PC-3 (cell line): ENCODE data around the gene TTC8. TPM values are rescaled to one million over a fixed set of nuclear protein-coding genes. Genes with fewer than 3 reads are reported as not detected.

Experiments used
- ATAC-seq: fragments of 200-7000 bp; cut with Tn5 transposase; 2 replicates; pipeline ENCODE4 v1.9.1; 2020; ENCODE audit warnings: mild to moderate bottlenecking, moderate library complexity
- BruUV-seq: library from RNA; stranded (reverse); fragments of 400-500 nt; replicated peaks from 2 replicates; lab custom pipeline; 2021; lab: Mats Ljungman, UMichigan
- CTCF ChIA-PET: fragments of 300-600 bp; sonication (Branson Sonifier 250); formaldehyde crosslinking; loops from one replicate; lab custom pipeline; 2022; ENCODE audit warnings: antibody characterized with exemption; lab: Charles Lee
- POLR2A ChIA-PET: fragments of 300-600 bp; sonication (Branson Sonifier 250); formaldehyde crosslinking; loops from one replicate; lab custom pipeline; 2022; ENCODE audit warnings: antibody characterized with exemption; ENCODE audit not compliant: unreplicated experiment; lab: Charles Lee
- DNase-seq: peaks from one replicate; pipeline ENCODE4 v3.0.0-alpha.2; 2015
- H2AFZ ChIP-seq: fragments of 300-600 bp; sonication (generic); 2 replicates; pipeline ENCODE4 v1.6.0; 2016; ENCODE audit warnings: antibody characterized with exemption, low read length
- H3F3A ChIP-seq: fragments of 300-600 bp; sonication (generic); one replicate; pipeline ENCODE4 v1.6.0; 2017; ENCODE audit warnings: antibody characterized with exemption, low read length, control low read depth, mild to moderate bottlenecking; ENCODE audit not compliant: unreplicated experiment
- H3K27ac ChIP-seq: fragments of 300-600 bp; sonication (generic); 2 replicates; pipeline ENCODE4 v1.5.1; 2016; ENCODE audit warnings: mild to moderate bottlenecking, low read length
- H3K27me3 ChIP-seq: fragments of 300-600 bp; sonication (generic); 2 replicates; pipeline ENCODE4 v1.6.1; 2016; ENCODE audit warnings: low read length, mixed read lengths
- H3K36me3 ChIP-seq: fragments of 300-600 bp; sonication (generic); 2 replicates; pipeline ENCODE4 v1.6.1; 2016; ENCODE audit warnings: low read depth, mixed run types, low read length, mixed read lengths
- H3K4me1 ChIP-seq: fragments of 300-600 bp; sonication (generic); 2 replicates; pipeline ENCODE4 v1.5.1; 2016; ENCODE audit warnings: low read length; ENCODE audit not compliant: insufficient read depth
- H3K4me2 ChIP-seq: fragments of 300-600 bp; sonication (generic); 2 replicates; pipeline ENCODE4 v1.6.0; 2016; ENCODE audit warnings: low read length
- H3K4me3 ChIP-seq: fragments of 300-600 bp; sonication (generic); 2 replicates; pipeline ENCODE4 v1.5.1; 2016; ENCODE audit warnings: mild to moderate bottlenecking, low read length, mixed read lengths
- H3K79me2 ChIP-seq: fragments of 300-600 bp; sonication (generic); 2 replicates; pipeline ENCODE4 v1.6.1; 2017; ENCODE audit warnings: low read length, mixed read lengths
- H3K9ac ChIP-seq: fragments of 300-600 bp; sonication (generic); 2 replicates; pipeline ENCODE4 v1.6.0; 2016; ENCODE audit warnings: mild to moderate bottlenecking, low read length
- H3K9me2 ChIP-seq: fragments of 300-600 bp; sonication (generic); replicated peaks from 2 replicates; pipeline ENCODE4 v1.6.1; 2016; ENCODE audit warnings: mixed run types, low read length, mixed read lengths
- H3K9me3 ChIP-seq: fragments of 300-600 bp; sonication (generic); 2 replicates; pipeline ENCODE4 v1.6.1; 2016; ENCODE audit warnings: low read length, mixed read lengths
- H4K20me1 ChIP-seq: fragments of 300-600 bp; sonication (generic); 2 replicates; pipeline ENCODE4 v1.6.1; 2016; ENCODE audit warnings: low read length, mixed read lengths
- EZH2 ChIP-seq: fragments of 300-600 bp; sonication (generic); IDR thresholded peaks from one replicate; pipeline ENCODE4 v1.6.1; 2017; ENCODE audit warnings: antibody characterized with exemption, mild to moderate bottlenecking, low read length; ENCODE audit not compliant: unreplicated experiment
- EZH2phosphoT487 ChIP-seq: fragments of 300-600 bp; sonication (generic); IDR thresholded peaks from 2 replicates; pipeline ENCODE4 v1.6.1; 2018; ENCODE audit warnings: mild to moderate bottlenecking, antibody characterized with exemption, low read length, borderline replicate concordance
- intact Hi-C: fragments of 100-400 bp; cut with micrococcal nuclease; formaldehyde crosslinking; loops from 2 replicates; pipeline ENCODE4 v1.9.0; 2023
- total RNA-seq: library from RNA; depleted of rRNA; stranded (reverse); fragments of >200 nt; gene quantifications from 2 replicates; pipeline ENCODE4 v1.2.3, GENCODE V29; 2014
- TF ChIP-seq, protein P1 (sequence below): fragments of 300-600 bp; sonication (generic); conservative IDR thresholded peaks from 2 replicates; pipeline ENCODE4 v1.5.1; 2017; ENCODE audit warnings: antibody characterized with exemption, low read depth, mild to moderate bottlenecking, low read length

Gene TTC8
- total RNA-seq, 1 experiment from 2014 or later = 24.8 TPM

DNA sequence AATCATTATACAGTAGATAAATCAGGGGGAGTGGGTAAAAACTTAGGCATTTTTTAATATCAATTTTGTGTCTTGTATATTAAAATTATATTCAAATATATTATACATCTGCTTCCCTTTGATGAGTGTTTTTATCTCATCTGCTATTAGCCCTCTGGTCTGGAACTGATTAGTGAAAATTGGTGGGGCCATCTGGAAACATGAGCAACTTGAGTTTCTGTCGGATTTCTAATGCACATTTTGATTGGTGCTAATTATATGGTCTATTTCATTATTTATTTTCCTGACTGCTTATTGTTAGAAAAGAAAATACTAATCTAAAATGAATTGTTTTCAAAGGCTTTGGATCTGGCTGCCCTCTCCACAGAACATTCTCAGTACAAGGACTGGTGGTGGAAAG is 28.2 kb downstream of the TTC8 start:
- Histone ChIP-seq H3K9me3 (no peaks in the 10 kb centered on the region), H3K4me2 (no peak overlapping the region), H2AFZ (no peak overlapping the region), H3K4me1 (peaks cover 11% of the 10 kb centered on the region), H4K20me1 (no peaks in the 10 kb centered on the region), H3K9me2 (no peaks in the 10 kb centered on the region), H3K36me3 (peaks cover 3% of the 10 kb centered on the region; the same call in 1 of the 2 replicates), H3K79me2 (no peaks in the 10 kb centered on the region), H3K4me3 (no peak overlapping the region), H3K27me3 (no peaks in the 10 kb centered on the region), H3K9ac (no peak overlapping the region), H3K27ac (no peak overlapping the region), H3F3A (no peaks in the 10 kb centered on the region)
- BruUV-seq = no TSS peak
- TF ChIP-seq EZH2 = no peak
- no peak for TF ChIP-seq EZH2phosphoT487
- TF ChIP-seq, protein P1, sequence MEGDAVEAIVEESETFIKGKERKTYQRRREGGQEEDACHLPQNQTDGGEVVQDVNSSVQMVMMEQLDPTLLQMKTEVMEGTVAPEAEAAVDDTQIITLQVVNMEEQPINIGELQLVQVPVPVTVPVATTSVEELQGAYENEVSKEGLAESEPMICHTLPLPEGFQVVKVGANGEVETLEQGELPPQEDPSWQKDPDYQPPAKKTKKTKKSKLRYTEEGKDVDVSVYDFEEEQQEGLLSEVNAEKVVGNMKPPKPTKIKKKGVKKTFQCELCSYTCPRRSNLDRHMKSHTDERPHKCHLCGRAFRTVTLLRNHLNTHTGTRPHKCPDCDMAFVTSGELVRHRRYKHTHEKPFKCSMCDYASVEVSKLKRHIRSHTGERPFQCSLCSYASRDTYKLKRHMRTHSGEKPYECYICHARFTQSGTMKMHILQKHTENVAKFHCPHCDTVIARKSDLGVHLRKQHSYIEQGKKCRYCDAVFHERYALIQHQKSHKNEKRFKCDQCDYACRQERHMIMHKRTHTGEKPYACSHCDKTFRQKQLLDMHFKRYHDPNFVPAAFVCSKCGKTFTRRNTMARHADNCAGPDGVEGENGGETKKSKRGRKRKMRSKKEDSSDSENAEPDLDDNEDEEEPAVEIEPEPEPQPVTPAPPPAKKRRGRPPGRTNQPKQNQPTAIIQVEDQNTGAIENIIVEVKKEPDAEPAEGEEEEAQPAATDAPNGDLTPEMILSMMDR = no peak
- ATAC-seq (no peak), DNase-seq (no peak)
- POLR2A ChIA-PET = no interaction called here
- intact Hi-C loops = no loop called here
- CTCF ChIA-PET = no interaction called here

- TF ChIP-seq, protein P1 = no peak
- TF ChIP-seq EZH2 = no peak
- no peak for TF ChIP-seq EZH2phosphoT487
- no peaks in the 10 kb centered on the region for H3K79me2 ChIP-seq
- POLR2A ChIA-PET = no interaction called here
- CTCF ChIA-PET = no interaction called here
- H4K20me1 ChIP-seq = no peaks in the 10 kb centered on the region
- ATAC-seq (no peak), DNase-seq (no peak)
- H3K27ac ChIP-seq = no peak overlapping the region
- no peak overlapping the region for H3K4me2 ChIP-seq
- H2AFZ ChIP-seq = no peak overlapping the region
- no peaks in the 10 kb centered on the region for H3K27me3 ChIP-seq
- no peaks in the 10 kb centered on the region for H3K9me3 ChIP-seq
- H3K9ac ChIP-seq = no peak overlapping the region
- H3K36me3 ChIP-seq = peaks cover 3% of the 10 kb centered on the region; the same call in 1 of the 2 replicates
- no TSS peak for BruUV-seq
- no peaks in the 10 kb centered on the region for H3K9me2 ChIP-seq
- peaks cover 11% of the 10 kb centered on the region for H3K4me1 ChIP-seq
- intact Hi-C loops = no loop called here
- H3K4me3 ChIP-seq = no peak overlapping the region
- no peaks in the 10 kb centered on the region for H3F3A ChIP-seq
Observed at GRCh38 chr14:88853129-88853528, 28.7 kb downstream of the TTC8 start.

DNA sequence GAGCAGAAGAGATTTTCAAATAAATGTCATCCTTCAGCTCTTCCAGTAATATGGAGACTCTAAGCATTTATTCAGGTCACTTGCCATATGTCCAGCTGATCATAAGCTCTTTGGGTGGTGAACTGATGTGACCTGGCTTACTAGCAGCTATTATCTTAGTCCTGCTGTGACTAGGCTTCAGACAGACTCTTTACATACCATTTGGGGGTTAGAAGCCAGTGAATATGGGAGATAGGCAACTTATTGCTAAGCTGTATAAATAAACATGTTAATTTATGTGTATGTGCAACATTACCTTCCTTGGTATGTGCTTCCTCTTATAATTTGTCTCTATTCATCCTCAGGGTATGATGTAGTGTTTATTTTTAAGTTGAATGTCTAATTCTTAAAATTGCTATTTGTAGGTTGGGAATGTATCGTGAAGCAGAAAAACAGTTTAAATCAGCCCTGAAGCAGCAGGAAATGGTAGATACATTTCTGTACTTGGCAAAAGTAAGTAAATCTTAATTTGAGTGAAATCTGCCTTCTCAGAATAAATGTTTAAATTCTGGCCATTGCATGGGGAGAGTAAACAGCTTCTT is 32.4 kb downstream of the TTC8 start:
- Histone ChIP-seq H3F3A (no peaks in the 10 kb centered on the region), H3K4me1 (no peaks in the 10 kb centered on the region), H3K4me3 (no peak overlapping the region), H3K27me3 (no peaks in the 10 kb centered on the region), H4K20me1 (no peaks in the 10 kb centered on the region), H3K79me2 (no peaks in the 10 kb centered on the region), H3K36me3 (peaks cover 11% of the 10 kb centered on the region), H3K9me2 (no peaks in the 10 kb centered on the region), H2AFZ (no peak overlapping the region), H3K4me2 (no peak overlapping the region), H3K9ac (no peak overlapping the region), H3K9me3 (no peaks in the 10 kb centered on the region), H3K27ac (no peak overlapping the region)
- intact Hi-C loops = no loop called here
- no TSS peak for BruUV-seq
- ChIA-PET CTCF (interaction anchor here (0.7 kb wide), 1 partner anchor 14 kb away, joined by 4 read pairs; no protein-coding TSS in a partner anchor), POLR2A (no interaction called here)
- DNase-seq (no peak), ATAC-seq (no peak)
- TF ChIP-seq, protein P1 = no peak
- TF ChIP-seq EZH2phosphoT487 (no peak), EZH2 (no peak)
